ENCODE measurements around the gene SURF1.

SURF1 gene

GRCh38 chr9:133360400-133361393 is 4.4 kb upstream of the SURF1 start:
- DNase-seq: no peak

GRCh38 chr9:133359399-133360175 is 3.3 kb upstream of the SURF1 start:
- no peak for DNase-seq

GRCh38 chr9:133357656-133358055 is 1.4 kb upstream of the SURF1 start:
- DNase-seq: no peak

GRCh38 chr9:133355881-133356357 is 368 bp downstream of the SURF1 start:
- DNase-seq: no peak

GRCh38 chr9:133354766-133355165 is 1.5 kb downstream of the SURF1 start:
- DNase-seq: no peak

GRCh38 chr9:133353548-133353947 is 2.7 kb downstream of the SURF1 start:
- DNase-seq: no peak

- no peak for DNase-seq
Observed at GRCh38 chr9:133352635-133353340, 3.5 kb downstream of the SURF1 start.

GRCh38 chr9:133351908-133352634 is 4.2 kb downstream of the SURF1 start:
- DNase-seq: no peak

GRCh38 chr9:133351526-133351907 is 4.8 kb downstream of the SURF1 start:
- DNase-seq: no peak

GRCh38 chr9:133349965-133350616 is 6.2 kb downstream of the SURF1 start:
- no peak for DNase-seq

- DNase-seq: no peak
Observed at GRCh38 chr9:133348718-133349573, 7.3 kb downstream of the SURF1 start.

GRCh38 chr9:133347985-133348717 is 8.1 kb downstream of the SURF1 start, which contains the start of the genes MED22 and RPL7A:
Gene MED22, minus strand, starts transcription at chr9:133348131. Its CDS starts 1,469 bp downstream, at chr9:133346662.
Gene RPL7A, plus strand, starts transcription at chr9:133348218. Its CDS starts 26 bp downstream, at chr9:133348244.
- DNase-seq: peak; percentile 80

GRCh38 chr9:133347515-133347984 is 8.7 kb downstream of the SURF1 start:
- DNase-seq: no peak

GRCh38 chr9:133346021-133346785 is 10.1 kb downstream of the SURF1 start:
- DNase-seq: no peak

GRCh38 chr9:133345596-133345995 is 10.7 kb downstream of the SURF1 start:
- no peak for DNase-seq

GRCh38 chr9:133344979-133345378 is 11.3 kb downstream of the SURF1 start:
- no peak for DNase-seq

- no peak for DNase-seq
Observed at GRCh38 chr9:133344071-133344470, 12.2 kb downstream of the SURF1 start.

- no peak for DNase-seq
Observed at GRCh38 chr9:133342570-133342969, 13.7 kb downstream of the SURF1 start.

- DNase-seq: no peak
Observed at GRCh38 chr9:133342069-133342406, 14.2 kb downstream of the SURF1 start.
